BLaER1 treated with 17β-estradiol and CSF1 and Interleukin-3, amounts not matched to agents 10 nM and 100 nM (cell line): ENCODE data around the gene MBIP.

Experiments
- H3K27ac ChIP-seq, 11 experiments: shearing (Covaris generic); formaldehyde crosslinking; 2 replicates each; pipeline ENCODE4 v1.8.1; 2022
- H3K27me3 ChIP-seq, 11 experiments: shearing (Covaris generic); formaldehyde crosslinking; 2 replicates each; pipeline ENCODE4 v1.8.1; 2022
- H3K36me3 ChIP-seq, 11 experiments: shearing (Covaris generic); formaldehyde crosslinking; 2 replicates each; pipeline ENCODE4 v1.8.1; 2022
- H3K4me1 ChIP-seq, 10 experiments: shearing (Covaris generic); formaldehyde crosslinking; 2 replicates each; pipeline ENCODE4 v1.8.1; 2022
- H3K4me2 ChIP-seq, 11 experiments: shearing (Covaris generic); formaldehyde crosslinking; 2 replicates each; pipeline ENCODE4 v1.8.1; 2022
- H3K4me3 ChIP-seq, 10 experiments: shearing (Covaris generic); formaldehyde crosslinking; 2 replicates each; pipeline ENCODE4 v1.8.1; 2022
- H3K9ac ChIP-seq, 11 experiments: shearing (Covaris generic); formaldehyde crosslinking; 2 replicates each; pipeline ENCODE4 v1.8.1; 2022
- H3K9me3 ChIP-seq, 11 experiments: shearing (Covaris generic); formaldehyde crosslinking; replicated peaks in 1 of 11; 2 replicates each; pipeline ENCODE4 v1.8.1; 2022
- H4K20me1 ChIP-seq, 11 experiments: shearing (Covaris generic); formaldehyde crosslinking; 2 replicates each; pipeline ENCODE4 v1.8.1; 2022
- Cebpa-rat ChIP-seq, 11 experiments: shearing (Covaris generic); IDR thresholded peaks; 2 replicates each; pipeline ENCODE4 v1.8.1; 2022

The MBIP gene

DNA sequence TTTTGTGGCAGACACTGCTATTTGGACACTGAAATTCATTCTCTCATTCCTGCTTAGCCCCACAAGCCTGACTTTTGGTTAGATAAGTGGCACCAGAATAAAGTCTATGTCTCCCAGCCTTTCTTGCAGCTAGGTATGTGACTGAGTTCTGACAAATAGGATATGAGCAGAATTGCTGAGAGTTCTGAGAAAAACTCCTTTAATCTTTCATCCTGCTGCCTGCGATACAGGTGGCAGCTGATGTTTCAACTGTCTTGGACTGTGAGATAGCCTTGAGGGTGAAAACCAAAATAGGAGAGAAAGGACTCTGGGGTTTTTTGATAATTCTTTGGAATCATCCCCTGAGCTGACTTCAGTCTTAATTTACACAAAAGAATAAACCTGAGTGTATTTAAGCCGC, 55.8 kb downstream of the MBIP start:
- Histone ChIP-seq H3K4me1 (no peaks in the 10 kb centered on the region), H3K27me3 (no peaks in the 10 kb centered on the region), H3K9ac (no peak overlapping the region), H3K9me3 (peaks cover 0 to 4% (median 0%) of the 10 kb centered on the region in 11 experiments; a peak in 1 of 22 replicates), H3K4me3 (no peak overlapping the region), H3K36me3 (no peaks in the 10 kb centered on the region), H4K20me1 (no peaks in the 10 kb centered on the region), H3K27ac (no peak overlapping the region), H3K4me2 (no peak overlapping the region)
- no peak for TF ChIP-seq Cebpa-rat (IDR thresholded peaks at IDR 0.05)

DNA sequence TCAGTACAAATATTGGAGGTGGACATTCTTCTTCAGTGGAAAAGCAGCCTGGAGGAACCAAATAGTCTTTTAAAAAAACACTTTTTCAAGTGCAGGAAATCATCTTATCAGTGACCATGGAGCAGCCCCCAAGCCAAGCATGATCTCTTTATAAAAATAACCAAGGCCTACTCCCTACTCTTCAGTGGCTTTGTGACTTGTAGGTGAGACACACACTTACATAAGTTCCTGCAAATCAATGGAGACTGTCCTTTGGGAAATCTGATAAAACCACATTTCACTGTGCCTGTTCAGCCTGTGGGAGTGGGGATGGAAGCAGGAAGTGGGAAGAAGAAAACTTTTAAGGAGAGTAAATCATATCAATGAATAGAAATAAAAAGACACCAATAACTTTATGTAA, 56.3 kb downstream of the MBIP start:
- H4K20me1 ChIP-seq = no peaks in the 10 kb centered on the region
- no peak overlapping the region for H3K9ac ChIP-seq
- no peaks in the 10 kb centered on the region for H3K36me3 ChIP-seq
- H3K4me3 ChIP-seq = no peak overlapping the region
- no peaks in the 10 kb centered on the region for H3K4me1 ChIP-seq
- no peak overlapping the region for H3K27ac ChIP-seq
- no peak for TF ChIP-seq Cebpa-rat (IDR thresholded peaks at IDR 0.05)
- peaks cover 0 to 4% (median 0%) of the 10 kb centered on the region in 11 experiments; a peak in 1 of 22 replicates for H3K9me3 ChIP-seq
- no peaks in the 10 kb centered on the region for H3K27me3 ChIP-seq
- no peak overlapping the region for H3K4me2 ChIP-seq

DNA sequence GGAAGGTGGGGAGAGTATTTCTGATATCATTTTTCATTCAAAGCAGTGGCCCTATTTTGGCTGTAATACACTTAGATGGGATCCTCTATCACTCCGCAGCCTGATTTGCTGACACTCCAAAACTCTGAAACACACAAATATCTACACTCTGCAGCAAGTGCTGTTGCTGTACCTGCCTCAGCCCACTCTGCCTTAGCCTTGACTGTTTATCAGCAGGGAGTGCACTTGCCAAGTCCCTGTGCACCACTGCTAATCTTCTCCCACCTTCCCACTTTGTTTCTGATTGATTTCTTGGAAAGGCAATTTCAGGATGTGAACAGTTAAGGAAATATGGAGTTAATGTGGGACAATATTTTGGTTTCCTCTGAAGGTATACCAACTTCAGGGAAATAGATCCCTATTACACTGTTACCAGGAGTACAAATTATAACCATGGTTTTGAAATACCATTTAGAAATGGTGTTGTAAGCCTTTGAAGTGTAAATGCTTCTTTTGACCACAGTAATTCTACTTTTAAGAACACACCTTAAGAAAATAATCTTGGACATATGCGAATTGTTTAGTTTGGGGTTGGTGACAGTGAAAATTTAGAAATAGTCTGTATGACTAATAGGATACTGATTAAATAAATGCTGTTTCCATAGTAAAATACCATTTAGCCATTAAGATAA, 59.3 kb downstream of the MBIP start:
- no peak for TF ChIP-seq Cebpa-rat (IDR thresholded peaks at IDR 0.05)
- Histone ChIP-seq H3K27me3 (no peaks in the 10 kb centered on the region), H3K9me3 (peaks cover 0 to 4% (median 0%) of the 10 kb centered on the region in 11 experiments; a peak in 1 of 22 replicates), H3K36me3 (no peaks in the 10 kb centered on the region), H3K4me3 (no peak overlapping the region), H4K20me1 (no peaks in the 10 kb centered on the region), H3K9ac (no peak overlapping the region), H3K27ac (no peak overlapping the region), H3K4me2 (no peak overlapping the region), H3K4me1 (peaks cover 0 to 14% (median 2%) of the 10 kb centered on the region in 10 experiments; a peak in 8 of 20 replicates)

DNA sequence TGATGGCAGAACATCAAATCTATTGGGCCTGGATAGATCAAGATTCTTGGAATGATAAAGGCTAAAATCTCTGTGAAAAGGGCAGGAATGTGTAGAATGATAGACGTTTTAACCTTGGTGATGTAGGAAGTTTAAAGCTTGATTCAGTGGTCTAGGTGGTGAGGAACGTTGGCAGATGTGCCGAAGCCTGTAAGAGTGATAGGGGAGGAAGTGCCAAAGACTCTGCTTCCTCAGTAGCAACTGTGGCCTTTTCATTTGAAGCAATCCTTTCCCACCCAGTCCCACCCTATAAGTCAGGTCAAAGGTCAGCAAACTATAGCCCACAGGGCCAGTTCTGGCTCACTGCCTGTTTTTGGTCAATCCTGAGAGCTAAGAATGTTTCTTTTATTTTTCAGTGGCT, 62.2 kb downstream of the MBIP start:
- H3K4me2 ChIP-seq = no peak overlapping the region
- no peak overlapping the region for H3K9ac ChIP-seq
- no peaks in the 10 kb centered on the region for H3K36me3 ChIP-seq
- H4K20me1 ChIP-seq = no peaks in the 10 kb centered on the region
- no peaks in the 10 kb centered on the region for H3K9me3 ChIP-seq
- H3K27ac ChIP-seq = no peak overlapping the region
- H3K4me3 ChIP-seq = no peak overlapping the region
- TF ChIP-seq Cebpa-rat (IDR thresholded peaks at IDR 0.05) = no peak
- no peaks in the 10 kb centered on the region for H3K27me3 ChIP-seq
- peaks cover 0 to 22% (median 3%) of the 10 kb centered on the region in 10 experiments; a peak in 9 of 20 replicates for H3K4me1 ChIP-seq

DNA sequence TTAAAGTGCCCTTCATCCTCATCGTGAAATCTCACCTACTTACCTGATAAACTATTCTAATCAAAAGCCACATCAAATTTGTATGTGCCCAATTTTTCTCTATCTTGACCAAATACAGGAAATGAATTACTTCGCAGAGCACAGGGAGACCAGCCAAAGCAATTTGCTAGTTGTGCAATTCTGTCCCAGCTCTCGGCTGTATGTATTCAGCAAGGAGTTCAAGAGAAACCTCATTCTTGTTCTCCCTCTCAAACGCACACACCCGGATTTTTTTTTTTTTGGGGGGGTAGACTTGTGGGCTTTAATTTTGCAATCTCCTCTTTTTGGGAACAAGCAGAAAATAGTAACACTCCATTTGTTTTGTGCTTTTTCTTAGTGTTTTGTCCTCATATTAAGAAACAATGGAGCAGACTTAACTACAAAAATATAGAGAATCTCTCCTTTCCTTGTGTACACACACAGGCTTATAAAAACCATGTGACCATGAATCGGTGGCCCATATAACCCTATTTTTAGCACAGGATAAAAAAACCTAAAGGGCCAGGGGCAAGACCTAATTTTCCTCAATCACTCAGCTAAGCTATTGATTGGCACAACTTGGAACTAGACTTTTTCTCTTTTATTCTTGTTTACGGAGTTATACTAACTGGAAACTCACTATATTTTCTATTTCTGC, 64.2 kb downstream of the MBIP start:
- no peaks in the 10 kb centered on the region for H3K9me3 ChIP-seq
- no peaks in the 10 kb centered on the region for H3K27me3 ChIP-seq
- H4K20me1 ChIP-seq = no peaks in the 10 kb centered on the region
- peak overlapping the region in 5 of 11 experiments; percentile 11 to 56 (median 42); a peak in 9 of 22 replicates for H3K4me2 ChIP-seq
- no peak overlapping the region for H3K9ac ChIP-seq
- H3K4me1 ChIP-seq = peaks cover 0 to 22% (median 3%) of the 10 kb centered on the region in 10 experiments; a peak in 9 of 20 replicates
- H3K4me3 ChIP-seq = no peak overlapping the region
- H3K27ac ChIP-seq = peak overlapping the region in 3 of 11 experiments; percentile 2 to 54 (median 15); a peak in 3 of 22 replicates
- peak in 2 of 11 experiments; percentile 35 to 44; a peak in 1 of 22 replicates for TF ChIP-seq Cebpa-rat (IDR thresholded peaks at IDR 0.05)
- no peaks in the 10 kb centered on the region for H3K36me3 ChIP-seq

DNA sequence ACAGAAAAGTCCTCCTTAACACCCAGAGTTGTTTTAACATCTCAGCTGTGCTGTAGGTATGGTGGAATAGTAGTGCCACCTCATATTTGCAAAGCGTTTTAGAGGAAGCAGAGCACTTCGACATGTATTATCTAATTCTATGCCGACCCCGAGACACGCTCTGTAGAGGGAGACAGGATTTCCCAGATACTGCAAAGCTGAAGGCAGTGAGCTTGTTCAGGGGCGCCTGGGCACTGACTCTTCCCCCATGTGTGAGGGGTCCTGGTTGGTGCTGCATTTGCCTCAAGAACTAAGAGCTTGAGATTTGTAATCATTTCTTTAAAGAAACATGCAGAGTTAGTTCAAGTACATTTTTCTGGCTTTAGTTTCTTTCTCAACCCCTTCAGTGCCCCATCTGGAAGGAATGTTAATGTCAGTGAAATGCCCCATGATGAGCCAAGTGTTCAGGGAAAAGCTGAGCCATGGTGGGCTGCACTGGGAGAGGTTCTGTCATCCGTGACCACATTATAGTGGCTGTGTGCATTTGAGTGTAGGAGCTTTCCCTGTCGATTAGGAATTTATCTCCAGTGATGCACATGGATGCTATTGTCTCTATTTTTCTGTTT, 66.3 kb downstream of the MBIP start:
- H3K27ac ChIP-seq = no peak overlapping the region
- no peak overlapping the region for H3K9ac ChIP-seq
- H3K4me1 ChIP-seq = peaks cover 0 to 22% (median 3%) of the 10 kb centered on the region in 10 experiments; a peak in 9 of 20 replicates
- no peak; a peak in 1 of 22 replicates for TF ChIP-seq Cebpa-rat (IDR thresholded peaks at IDR 0.05)
- H3K9me3 ChIP-seq = 0 out of 22 replicates have a peak, but pooled peaks cover 0 to 5% (median 0%) of the 10 kb centered on the region in 11 experiments
- no peak overlapping the region for H3K4me3 ChIP-seq
- H4K20me1 ChIP-seq = no peaks in the 10 kb centered on the region
- H3K27me3 ChIP-seq = no peaks in the 10 kb centered on the region
- no peak overlapping the region for H3K4me2 ChIP-seq
- H3K36me3 ChIP-seq = no peaks in the 10 kb centered on the region
